OCI-LY7 (cell line): Measurements from ENCODE around the gene TRRAP. TPM values are rescaled to one million over a fixed set of nuclear protein-coding genes. Genes with fewer than 3 reads are reported as not detected.

Experiments used
- BruUV-seq: library from RNA; stranded (reverse); fragments of 400-500 nt; replicated peaks from 2 replicates; lab custom pipeline; 2021; lab: Mats Ljungman, UMichigan
- CTCF ChIA-PET: fragments of 300-600 bp; sonication (Branson Sonifier 250); formaldehyde crosslinking; loops from one replicate; lab custom pipeline; 2022; ENCODE audit warnings: antibody characterized with exemption; ENCODE audit not compliant: unreplicated experiment; lab: Charles Lee
- POLR2A ChIA-PET: fragments of 300-600 bp; sonication (Branson Sonifier 250); formaldehyde crosslinking; loops from one replicate; lab custom pipeline; 2022; ENCODE audit warnings: antibody characterized with exemption; lab: Charles Lee
- DNase-seq: peaks from one replicate; pipeline ENCODE4 v3.0.0-alpha.2; 2015; ENCODE audit warnings: low spot score
- H2AFZ ChIP-seq: fragments of 200-600 bp; sonication (generic), shearing (Covaris generic); 2 replicates; pipeline ENCODE4 v1.6.1; 2014; ENCODE audit warnings: mild to moderate bottlenecking, antibody characterized with exemption, low read length, moderate library complexity
- H3K27ac ChIP-seq: fragments of 200-600 bp; sonication (generic); 2 replicates; pipeline ENCODE4 v1.5.1; 2014; ENCODE audit warnings: mixed run types, low read depth, mild to moderate bottlenecking, moderate library complexity, low read length, inconsistent platforms; ENCODE audit not compliant: poor library complexity, severe bottlenecking
- H3K36me3 ChIP-seq: fragments of 200-600 bp; sonication (generic); 2 replicates; pipeline ENCODE4 v1.6.1; 2014; ENCODE audit warnings: mild to moderate bottlenecking, antibody characterized with exemption, low read length, moderate library complexity, mixed read lengths; ENCODE audit not compliant: insufficient read depth
- H3K4me1 ChIP-seq: fragments of 200-600 bp; sonication (generic); 2 replicates; pipeline ENCODE4 v1.5.1; 2014; ENCODE audit warnings: mild to moderate bottlenecking, low read length; ENCODE audit not compliant: insufficient read depth, poor library complexity, severe bottlenecking
- H3K4me2 ChIP-seq: fragments of 200-600 bp; sonication (generic); 2 replicates; pipeline ENCODE4 v1.6.1; 2014; ENCODE audit warnings: mild to moderate bottlenecking, low read length
- H3K4me3 ChIP-seq: fragments of 200-600 bp; sonication (generic); 2 replicates; pipeline ENCODE4 v1.5.1; 2014; ENCODE audit warnings: mild to moderate bottlenecking, low read depth, low read length; ENCODE audit not compliant: poor library complexity, severe bottlenecking
- H3K79me2 ChIP-seq: fragments of 200-600 bp; sonication (generic); 2 replicates; pipeline ENCODE4 v1.6.1; 2016; ENCODE audit warnings: low read depth, mild to moderate bottlenecking, low read length, moderate library complexity, mixed read lengths; ENCODE audit not compliant: insufficient read depth
- H3K9me2 ChIP-seq: fragments of 200-600 bp; sonication (generic); 2 replicates; pipeline ENCODE4 v1.6.1; 2016; ENCODE audit warnings: mild to moderate bottlenecking, low read length, mixed read lengths; ENCODE audit not compliant: insufficient read depth
- H3K9me3 ChIP-seq: fragments of 200-600 bp; sonication (generic); 2 replicates; pipeline ENCODE4 v1.6.1; 2014; ENCODE audit warnings: mild to moderate bottlenecking, mixed run types, low read length, mixed read lengths
- H4K20me1 ChIP-seq: fragments of 200-600 bp; sonication (generic); 2 replicates; pipeline ENCODE4 v1.6.1; 2014; ENCODE audit warnings: mild to moderate bottlenecking, antibody characterized with exemption, low read length, moderate library complexity, mixed read lengths; ENCODE audit not compliant: insufficient read depth
- CTCF ChIP-seq: fragments of 200-600 bp; sonication (generic); conservative IDR thresholded peaks from 2 replicates; pipeline ENCODE4 v1.5.1; 2014; ENCODE audit warnings: mild to moderate bottlenecking, antibody characterized with exemption, low read length, moderate library complexity, mixed read lengths
- EZH2phosphoT487 ChIP-seq: fragments of 200-600 bp; sonication (generic); IDR thresholded peaks from 2 replicates; pipeline ENCODE4 v1.6.1; 2018; ENCODE audit warnings: low read depth, borderline replicate concordance, mild to moderate bottlenecking, mixed run types, antibody characterized with exemption, low read length, moderate library complexity, mixed read lengths
- intact Hi-C: fragments of 100-400 bp; cut with micrococcal nuclease; formaldehyde crosslinking; loops from one replicate; pipeline ENCODE4 v1.10.0; 2022; ENCODE audit not compliant: unreplicated experiment
- total RNA-seq, 2 experiments: library from RNA; depleted of rRNA in 1 of 2; stranded (reverse); fragments of >200 nt in 1 of 2; shearing (Covaris generic) in 1 of 2; gene quantifications; 2 replicates each; pipeline ENCODE4 v1.2.3, GENCODE V29; 2014 to 2022

The TRRAP gene
- total RNA-seq, 2 experiments from 2014 or later = 50.4 to 86.1 TPM

- CTCF ChIA-PET = no interaction called here
- no peaks in the 10 kb centered on the region for H4K20me1 ChIP-seq
Observed at GRCh38 chr7:98944386-98944785, 66.1 kb downstream of the TRRAP start.

GRCh38 chr7:98945852-98946251 lies 67.5 kb downstream of the TRRAP start:
- intact Hi-C loops = no loop called here
- CTCF ChIA-PET = no interaction called here
- Histone ChIP-seq H3K4me3 (no peak overlapping the region), H2AFZ (no peak overlapping the region), H3K9me3 (no peaks in the 10 kb centered on the region), H4K20me1 (no peaks in the 10 kb centered on the region), H3K79me2 (no peaks in the 10 kb centered on the region), H3K36me3 (peaks cover 96% of the 10 kb centered on the region), H3K4me1 (no peaks in the 10 kb centered on the region), H3K9me2 (no peaks in the 10 kb centered on the region), H3K27ac (no peak overlapping the region), H3K4me2 (no peak overlapping the region)
- TF ChIP-seq EZH2phosphoT487 (no peak), CTCF (no peak)
- POLR2A ChIA-PET = interaction anchor here (0.6 kb wide), 1 partner anchor 54 kb away, joined by 4 read pairs; no protein-coding TSS in a partner anchor
- BruUV-seq = no TSS peak
- no peak for DNase-seq

More at GRCh38 chr7:98944386-98944785, 66.1 kb downstream of the TRRAP start:
- Histone ChIP-seq H3K27ac (no peak overlapping the region), H3K9me2 (no peaks in the 10 kb centered on the region), H3K79me2 (no peaks in the 10 kb centered on the region), H3K9me3 (no peaks in the 10 kb centered on the region), H3K36me3 (peaks cover 96% of the 10 kb centered on the region), H2AFZ (no peak overlapping the region), H3K4me2 (no peak overlapping the region), H3K4me1 (no peaks in the 10 kb centered on the region), H3K4me3 (no peak overlapping the region)
- DNase-seq = no peak
- TF ChIP-seq CTCF = no peak
- no peak for TF ChIP-seq EZH2phosphoT487
- intact Hi-C loops = no loop called here
- POLR2A ChIA-PET = interaction anchor here (0.7 to 1.4 kb wide), 2 partner anchors 8 to 40 kb away, joined by 3 read pairs; no protein-coding TSS in a partner anchor
- no TSS peak for BruUV-seq

DNA sequence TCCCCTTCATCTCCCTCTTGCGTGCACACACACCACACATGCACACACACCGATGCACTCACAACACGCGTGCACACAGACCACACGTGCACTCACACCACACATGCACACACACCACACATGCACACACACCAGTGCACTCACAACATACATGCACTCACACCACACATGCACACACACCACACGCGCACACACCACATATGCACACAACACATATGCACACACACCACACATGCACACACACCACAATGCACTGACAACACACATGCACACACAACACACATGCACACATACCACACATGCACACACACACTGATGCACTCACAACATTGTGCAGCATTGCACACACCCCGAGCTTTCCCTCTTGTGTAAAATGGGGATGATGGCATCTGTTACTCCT lies 68.1 kb downstream of the TRRAP start:
- intact Hi-C loops = no loop called here
- Histone ChIP-seq H2AFZ (no peak overlapping the region), H3K4me1 (no peaks in the 10 kb centered on the region), H3K9me3 (no peaks in the 10 kb centered on the region), H4K20me1 (no peaks in the 10 kb centered on the region), H3K27ac (no peak overlapping the region), H3K79me2 (no peaks in the 10 kb centered on the region), H3K9me2 (no peaks in the 10 kb centered on the region), H3K36me3 (peaks cover 96% of the 10 kb centered on the region), H3K4me2 (no peak overlapping the region), H3K4me3 (no peak overlapping the region)
- POLR2A ChIA-PET = interaction anchor here (0.6 kb wide), 1 partner anchor 55 kb away, joined by 4 read pairs; no protein-coding TSS in a partner anchor
- no peak for TF ChIP-seq CTCF
- TF ChIP-seq EZH2phosphoT487 = no peak
- CTCF ChIA-PET = no interaction called here
- BruUV-seq = no TSS peak
- DNase-seq = no peak
